Breast epithelium (tissue), 3 donors: ENCODE results near the gene CRYGN.

Experiments used
- CTCF ChIP-seq, 3 donors: fragments of 450-650 bp; IDR thresholded peaks; one replicate each; pipeline ENCODE4 v1.5.1; 2016 to 2017; ENCODE audit warnings: antibody characterized with exemption in 3 of 3, mild to moderate bottlenecking in 3 of 3, moderate library complexity in 3 of 3
- POLR2A ChIP-seq: fragments of 450-650 bp; IDR thresholded peaks from one replicate; pipeline ENCODE4 v1.6.1; 2016; ENCODE audit warnings: antibody characterized with exemption, mild to moderate bottlenecking, moderate library complexity
- POLR2AphosphoS5 ChIP-seq, 3 donors: sonication (generic); formaldehyde crosslinking; IDR thresholded peaks; one replicate each; pipeline ENCODE4 v1.6.1; 2017; ENCODE audit warnings: antibody characterized with exemption in 3 of 3

DNA sequence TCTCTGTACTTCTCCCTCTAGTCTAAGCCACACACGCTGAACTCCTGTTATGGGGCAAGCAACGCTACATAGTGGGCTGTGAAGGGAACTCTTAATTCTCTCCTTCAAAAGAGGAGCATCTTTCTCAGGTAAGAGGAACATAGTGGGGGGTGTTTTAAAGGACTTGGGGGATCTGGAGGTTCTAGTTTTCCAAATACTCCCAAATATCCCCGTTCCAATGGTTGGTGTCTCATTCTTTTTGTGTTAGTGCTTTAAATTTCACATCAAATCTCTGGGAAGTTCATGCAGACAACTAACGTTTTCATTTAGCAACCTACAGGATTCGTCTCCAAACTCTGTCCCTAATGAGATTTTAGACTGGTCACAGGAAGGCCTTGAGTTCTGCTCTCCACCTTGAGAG lies 17.7 kb downstream of the CRYGN start:
- TF ChIP-seq CTCF (IDR thresholded peaks at IDR 0.05) (no peak), POLR2AphosphoS5 (IDR thresholded peaks at IDR 0.05) (no peak), POLR2A (no peak)
